NCI-H524 treated with DMSO at 0.1 percent for 48 hours (cell line): ENCODE measurements around the gene RAB20.

Source experiments
- DNase-seq: peaks from one replicate; lab custom pipeline; 2025; lab: John Stamatoyannopoulos, UW

The RAB20 gene

DNA sequence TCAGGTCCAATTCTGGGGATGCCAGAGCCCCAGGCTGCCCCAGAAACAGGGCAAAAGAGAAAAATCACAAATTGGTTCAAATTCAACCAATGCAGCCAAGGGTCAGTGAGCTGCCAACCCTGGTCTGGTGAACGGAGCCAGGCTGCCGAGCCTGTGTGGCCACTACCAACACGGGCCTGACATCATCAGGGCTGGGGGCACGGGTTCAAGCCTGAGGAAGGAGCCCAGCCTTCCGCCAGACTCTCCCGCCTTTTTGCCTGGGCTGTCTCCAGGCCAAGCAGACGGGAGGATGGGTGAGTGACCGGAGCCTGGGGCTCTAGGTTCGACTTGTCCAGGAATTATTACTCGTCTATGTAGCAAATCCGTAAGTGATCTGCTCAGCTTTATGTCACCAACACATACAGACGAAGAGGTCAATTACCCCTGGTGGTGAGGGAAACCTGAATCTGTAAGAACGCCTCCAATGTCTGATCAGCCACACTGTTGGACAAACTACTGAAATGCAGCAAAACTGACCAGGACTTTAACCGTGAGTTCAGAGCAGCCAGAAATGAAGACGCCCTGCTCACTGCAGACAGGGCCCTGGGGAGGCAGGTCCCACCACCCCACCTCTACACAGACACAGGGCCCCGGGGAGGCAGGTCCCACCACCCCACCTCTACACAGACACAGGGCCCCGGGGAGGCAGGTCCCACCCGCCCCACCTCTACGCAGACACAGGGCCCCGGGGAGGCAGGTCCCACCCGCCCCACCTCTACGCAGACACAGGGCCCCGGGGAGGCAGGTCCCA lies 31.8 kb downstream of the RAB20 start:
- no peak for DNase-seq

DNA sequence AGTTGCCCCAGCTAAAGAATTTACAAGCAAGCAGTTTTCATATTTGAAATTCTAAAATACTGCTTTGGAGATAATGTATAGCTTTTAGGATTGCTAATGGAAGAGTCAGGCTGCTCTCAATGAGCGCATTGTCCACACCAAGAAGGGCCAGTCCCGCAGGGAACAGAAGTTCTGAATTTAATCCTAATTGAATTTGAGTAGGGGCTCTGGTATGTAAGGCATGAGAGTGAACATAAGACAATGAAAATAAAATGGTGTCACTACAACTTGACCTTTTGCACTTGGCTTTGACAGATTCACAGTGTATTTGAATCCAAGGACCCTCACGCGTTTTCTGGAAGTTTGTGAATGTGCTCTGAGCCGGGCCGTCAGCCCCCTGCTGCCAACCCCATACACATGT lies 32.6 kb downstream of the RAB20 start:
- DNase-seq = no peak

DNA sequence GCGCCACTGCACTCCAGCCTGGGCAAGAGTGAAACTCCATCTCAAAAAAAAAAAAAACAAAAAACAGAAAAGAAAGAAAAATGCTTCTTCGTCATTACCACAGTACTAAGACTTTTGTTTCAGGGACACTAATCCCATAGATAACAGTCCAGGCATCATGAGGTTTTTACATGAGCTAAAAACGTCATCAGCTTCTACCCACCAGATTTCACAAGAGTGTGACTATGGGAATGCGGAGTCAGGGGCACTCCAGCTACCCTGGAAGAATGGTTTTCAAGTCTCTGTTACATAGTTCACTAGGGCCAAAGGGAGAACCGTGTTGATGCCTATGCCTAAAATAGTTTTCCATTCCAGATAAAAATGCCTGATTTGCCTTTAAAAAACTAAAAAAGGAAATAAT lies 33.2 kb downstream of the RAB20 start:
- no peak for DNase-seq

DNA sequence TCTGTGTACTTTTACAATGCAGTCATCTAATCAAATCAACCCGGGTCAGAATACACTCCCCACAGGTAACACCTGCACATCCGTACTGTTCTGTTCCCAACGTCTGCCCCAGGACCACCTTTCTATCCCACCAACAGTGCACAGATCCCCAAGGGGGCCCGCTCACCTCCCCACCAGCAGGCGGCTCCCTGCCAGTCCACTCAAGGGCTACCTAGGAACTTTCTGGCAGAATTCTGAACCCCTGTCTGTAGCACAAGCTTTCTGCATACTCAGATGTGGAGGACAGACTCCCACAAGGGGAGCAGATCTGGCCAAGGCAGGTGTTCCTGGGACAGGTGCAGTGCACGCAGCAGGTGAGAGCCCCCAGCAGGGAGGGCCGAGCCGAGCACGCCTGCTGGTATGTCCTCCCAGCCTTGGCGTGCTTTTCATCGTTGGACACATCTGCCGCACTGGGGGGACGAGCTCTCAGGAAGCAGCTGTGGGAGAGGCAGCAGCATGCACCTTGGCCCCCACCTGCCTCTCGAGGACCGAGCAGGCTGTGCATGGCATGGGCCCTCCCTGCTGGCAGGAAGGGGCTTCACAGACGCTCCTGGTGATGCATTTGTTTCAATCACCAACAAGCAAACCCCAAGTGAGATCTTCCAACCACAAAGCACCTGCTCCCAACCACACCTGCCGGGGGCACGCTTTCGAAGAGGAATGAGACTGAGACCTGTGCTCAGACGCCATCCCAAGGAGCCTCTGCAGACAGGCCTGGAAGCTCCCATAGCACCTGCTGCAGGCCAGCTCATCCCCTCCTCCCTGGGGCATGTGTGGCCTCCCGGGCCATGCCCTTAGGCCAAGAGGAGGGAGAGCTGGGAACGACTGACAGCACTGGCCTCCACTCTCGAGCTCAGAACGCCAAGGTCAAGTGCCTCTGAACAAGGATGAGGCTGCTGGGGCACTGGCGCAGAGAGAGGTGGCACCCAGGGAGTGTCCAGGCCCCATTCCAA lies 35.9 kb downstream of the RAB20 start:
- peak; percentile 20 for DNase-seq

DNA sequence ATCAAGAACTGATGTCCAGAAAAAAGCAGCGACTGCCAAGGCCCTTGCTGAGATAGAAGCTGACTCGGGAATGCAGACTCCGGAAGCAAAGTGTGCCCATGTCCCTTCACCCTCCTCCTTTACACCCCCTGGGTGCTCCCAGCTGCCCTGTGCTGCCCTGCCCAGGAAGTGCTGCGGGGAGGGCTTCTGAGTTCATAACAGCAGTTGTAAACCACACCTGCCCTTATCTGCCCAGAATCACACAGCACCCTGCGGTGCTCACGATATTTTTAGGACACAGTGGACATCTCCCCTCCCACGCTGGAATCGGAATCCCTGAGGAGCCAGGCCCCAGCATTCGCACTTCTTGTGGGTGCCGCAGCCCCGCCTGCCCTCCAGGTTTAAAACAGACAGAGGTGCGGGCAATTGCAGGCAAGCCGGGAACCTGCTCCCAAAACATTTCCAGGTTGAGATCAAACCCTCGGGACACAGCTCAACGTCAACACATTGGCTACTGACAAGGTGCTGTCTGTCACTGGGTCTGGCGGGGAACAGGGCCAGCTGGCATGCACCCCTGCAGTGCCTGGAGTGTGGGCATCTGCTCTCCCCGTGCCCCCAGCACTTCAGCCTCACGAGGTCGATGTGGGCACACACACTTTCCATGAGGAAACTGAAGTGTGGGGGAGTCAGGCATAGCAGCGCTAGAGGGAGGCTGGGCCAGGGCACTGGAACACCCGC lies 36.8 kb downstream of the RAB20 start:
- DNase-seq = no peak

DNA sequence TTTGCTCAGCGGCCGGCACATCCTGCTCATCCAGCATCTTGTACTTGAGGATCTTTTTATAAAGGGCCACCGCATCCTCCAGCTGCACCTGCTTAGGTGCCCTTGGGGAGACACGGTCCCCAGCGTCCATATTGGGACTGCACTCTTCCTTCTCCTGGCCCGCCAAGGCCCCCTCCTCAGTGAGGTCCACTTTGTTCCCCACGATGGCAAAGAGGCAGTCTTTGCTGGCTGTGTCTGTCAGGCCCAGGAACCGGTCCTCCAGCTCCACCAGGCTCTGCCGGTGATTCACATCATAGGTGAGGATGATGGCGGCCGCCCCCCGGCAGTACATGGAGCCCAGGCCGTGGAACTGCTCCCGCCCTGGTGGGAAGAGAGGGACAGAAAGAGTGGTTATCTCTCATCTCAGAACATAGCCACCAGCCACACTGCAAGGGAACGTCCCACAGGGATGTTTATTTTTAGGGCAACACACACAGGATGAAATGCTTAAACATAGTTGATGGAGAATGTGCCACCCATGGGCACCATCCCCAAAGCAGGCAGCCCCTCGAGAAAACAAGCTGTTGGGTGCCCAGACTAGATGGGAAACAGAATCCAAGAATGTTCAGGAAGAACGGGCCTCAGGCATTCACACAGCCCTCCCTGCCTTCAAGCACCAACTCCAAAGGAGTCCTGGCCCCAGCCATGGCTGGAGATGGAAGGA lies 37.5 kb downstream of the RAB20 start:
- no peak for DNase-seq

DNA sequence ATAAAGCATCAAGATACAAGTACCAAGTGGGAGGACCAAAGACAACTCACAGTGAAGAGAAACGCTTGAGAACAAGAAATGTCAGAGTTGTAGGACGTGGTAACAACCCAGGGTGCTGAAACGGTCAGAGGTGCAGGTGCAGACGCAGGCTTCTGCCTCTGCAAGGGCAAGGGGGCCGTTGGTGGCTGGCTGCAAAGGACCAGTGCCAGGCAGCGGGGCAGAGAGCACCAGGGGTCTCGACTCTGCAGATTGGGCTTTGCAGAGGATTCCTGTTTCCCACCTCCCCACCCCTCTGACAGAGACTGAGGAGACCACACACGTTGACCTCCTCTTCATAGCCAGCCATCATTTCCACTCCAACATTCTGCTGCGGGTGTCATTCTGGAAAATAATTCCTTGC lies 38.3 kb downstream of the RAB20 start:
- DNase-seq = no peak

DNA sequence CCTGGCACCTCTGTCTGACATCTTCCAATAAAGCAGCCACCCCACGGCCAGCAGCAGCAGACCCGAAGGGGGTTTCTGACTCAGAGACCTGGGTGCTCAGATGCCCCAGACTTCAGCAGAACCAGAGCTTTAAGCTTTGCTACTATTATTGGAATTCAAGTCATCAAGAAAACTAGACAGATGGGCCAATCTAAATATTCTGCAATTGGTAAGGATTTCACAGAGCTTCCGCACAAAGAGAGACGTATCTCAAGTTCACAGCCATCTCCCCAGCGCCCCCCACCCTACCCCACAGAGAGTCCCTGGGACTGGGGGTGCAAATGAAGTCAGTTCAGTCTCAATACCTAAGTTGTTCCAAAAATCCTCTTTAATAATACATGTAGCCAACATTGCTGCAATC lies 38.8 kb downstream of the RAB20 start:
- no peak for DNase-seq

DNA sequence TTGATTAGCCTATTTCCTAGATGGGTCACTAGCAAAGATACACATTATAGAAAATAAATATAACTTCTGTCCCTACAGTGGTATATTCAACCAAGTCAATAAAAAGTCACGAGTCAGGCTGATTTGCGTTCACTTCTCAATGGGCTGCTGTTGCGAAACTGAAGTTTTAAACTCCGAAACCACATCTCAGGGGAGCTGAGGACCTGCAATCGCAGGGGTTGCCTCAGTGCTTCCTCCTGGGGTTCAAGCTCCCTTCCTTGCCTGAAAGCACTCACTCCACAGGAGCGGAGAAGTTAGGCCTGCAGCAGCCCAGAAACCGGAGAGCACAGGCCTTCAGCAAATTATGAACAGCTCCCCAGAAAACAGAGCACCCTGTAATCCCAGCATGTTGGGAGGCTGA lies 39.6 kb downstream of the RAB20 start:
- no peak for DNase-seq

DNA sequence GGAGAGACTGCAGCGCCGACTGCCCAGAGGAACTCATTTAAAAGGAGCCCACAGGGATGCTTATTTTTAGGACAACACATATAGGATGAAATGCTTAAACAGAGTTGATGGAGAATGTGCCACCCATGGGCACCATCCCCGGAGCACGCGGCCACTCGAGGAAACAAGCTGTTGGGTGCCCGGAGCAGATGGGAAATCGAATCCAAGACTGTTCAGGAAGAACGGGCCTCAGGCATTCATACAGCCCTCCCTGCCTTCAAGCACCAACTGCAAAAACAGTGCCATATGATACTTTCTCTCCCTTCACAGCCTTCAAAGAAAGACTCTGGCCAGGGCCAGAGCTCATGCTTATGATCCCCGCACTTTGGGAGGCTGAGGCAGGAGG lies 40.2 kb downstream of the RAB20 start:
- peak; percentile 16 for DNase-seq

DNA sequence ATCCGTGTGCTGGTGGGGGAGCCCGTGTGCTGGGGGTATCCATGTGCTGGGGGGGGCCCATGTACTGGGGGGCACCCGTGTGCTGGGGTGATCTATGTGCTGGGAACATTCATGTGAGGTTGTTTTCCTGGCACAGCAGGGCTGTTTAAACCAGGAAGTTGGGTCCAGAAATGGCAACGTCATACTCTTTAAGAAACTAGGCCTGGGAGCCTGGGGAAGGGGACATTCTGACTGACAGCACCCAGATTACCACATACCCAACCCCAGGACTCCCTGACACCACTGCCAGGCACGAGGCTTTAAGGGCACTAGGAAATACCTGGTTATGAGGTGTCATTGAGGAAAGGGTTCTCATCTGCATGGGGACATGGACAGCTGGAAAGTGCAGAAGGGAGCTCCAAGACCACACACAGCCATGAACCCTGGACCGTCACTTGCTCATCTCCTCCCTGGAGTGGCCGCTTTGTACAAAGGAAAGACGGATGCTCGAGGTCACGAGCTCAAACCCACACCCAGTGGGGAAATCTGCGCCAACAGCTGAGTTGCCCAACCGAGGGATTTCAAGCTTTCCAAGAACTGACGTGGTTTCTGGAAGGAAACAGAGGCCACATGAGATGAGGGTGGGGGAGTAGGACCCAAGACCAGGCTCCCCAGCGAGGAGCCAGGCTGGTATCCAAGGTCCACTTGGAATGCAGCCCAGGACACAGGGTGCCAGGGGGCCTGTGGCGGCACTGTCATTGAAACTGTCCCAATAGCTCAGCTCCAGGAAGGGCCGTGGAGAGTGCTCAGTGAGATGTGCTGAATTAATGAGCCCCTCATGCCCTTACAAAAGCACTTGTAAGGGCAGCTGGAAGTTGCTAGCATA lies 40.9 kb downstream of the RAB20 start:
- DNase-seq = no peak

DNA sequence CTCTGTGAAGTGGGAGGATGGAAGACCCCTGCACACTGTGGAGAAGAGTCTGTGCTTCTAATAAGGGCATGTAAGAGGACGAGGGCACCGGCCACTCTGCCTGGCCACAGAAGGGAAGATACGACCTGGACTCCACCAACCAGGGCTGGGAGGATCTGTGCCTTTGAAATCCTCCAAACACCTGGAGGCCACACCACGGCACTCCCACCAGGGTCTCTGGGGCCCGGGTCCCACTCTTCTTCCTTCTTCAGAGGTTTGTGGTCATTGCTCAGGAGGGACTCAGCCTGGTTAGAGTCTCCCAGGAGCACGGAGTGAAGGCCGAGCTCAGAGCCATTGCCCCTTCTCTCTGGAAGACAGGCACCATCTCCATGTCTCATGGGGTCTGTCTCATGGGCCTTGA lies 42.0 kb downstream of the RAB20 start:
- no peak for DNase-seq

DNA sequence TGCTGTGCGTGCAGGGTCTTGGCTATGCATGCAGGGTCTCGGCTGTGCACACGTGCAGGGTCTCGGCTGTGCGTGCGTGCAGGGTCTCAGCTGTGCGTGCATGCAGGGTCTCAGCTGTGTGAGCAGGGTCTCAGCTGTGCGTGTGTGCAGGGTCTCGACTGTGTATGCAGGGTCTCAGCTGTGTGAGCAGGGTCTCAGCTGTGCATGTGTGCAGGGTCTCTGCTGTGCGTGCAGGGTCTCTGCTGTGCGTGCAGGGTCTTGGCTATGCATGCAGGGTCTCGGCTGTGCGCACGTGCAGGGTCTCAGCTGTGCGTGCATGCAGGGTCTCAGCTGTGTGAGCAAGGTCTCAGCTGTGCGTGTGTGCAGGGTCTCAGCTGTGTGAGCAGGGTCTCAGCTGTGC lies 42.5 kb downstream of the RAB20 start:
- DNase-seq = no peak

DNA sequence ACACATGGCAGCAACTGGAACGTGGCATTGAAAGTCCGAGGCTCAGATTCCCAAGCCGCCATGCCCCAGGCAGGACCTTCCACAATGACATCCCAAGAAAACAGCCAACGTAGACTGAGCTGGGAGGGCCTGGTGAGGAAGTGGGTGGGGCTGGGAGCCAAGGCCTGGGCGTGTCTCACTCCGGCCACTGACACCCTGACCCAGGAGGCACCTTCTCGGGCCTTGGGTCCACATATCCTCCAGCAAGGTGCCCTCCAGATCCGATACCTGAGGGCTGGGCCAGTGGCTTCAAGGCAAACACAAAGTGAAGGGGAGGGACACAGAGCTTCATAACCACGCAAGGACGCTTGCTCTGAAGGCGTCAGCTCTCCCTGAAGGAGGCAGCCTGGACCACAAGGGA lies 43.0 kb downstream of the RAB20 start:
- no peak for DNase-seq

DNA sequence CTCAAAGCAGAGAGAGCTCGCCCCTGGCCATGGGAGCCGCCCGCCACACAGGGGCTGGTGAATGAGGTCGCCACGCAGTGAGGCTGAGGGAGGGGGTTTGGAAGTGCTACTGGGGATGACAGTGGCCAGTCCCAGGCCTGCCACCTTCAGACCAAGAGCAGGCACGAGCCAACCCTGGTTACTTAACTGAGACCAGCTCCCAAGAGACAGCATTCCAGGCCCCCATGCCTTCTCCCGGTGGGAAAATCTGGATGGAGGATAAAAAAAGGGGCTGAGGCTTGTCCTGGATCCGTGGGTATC lies 43.3 kb downstream of the RAB20 start:
- no peak for DNase-seq

DNA sequence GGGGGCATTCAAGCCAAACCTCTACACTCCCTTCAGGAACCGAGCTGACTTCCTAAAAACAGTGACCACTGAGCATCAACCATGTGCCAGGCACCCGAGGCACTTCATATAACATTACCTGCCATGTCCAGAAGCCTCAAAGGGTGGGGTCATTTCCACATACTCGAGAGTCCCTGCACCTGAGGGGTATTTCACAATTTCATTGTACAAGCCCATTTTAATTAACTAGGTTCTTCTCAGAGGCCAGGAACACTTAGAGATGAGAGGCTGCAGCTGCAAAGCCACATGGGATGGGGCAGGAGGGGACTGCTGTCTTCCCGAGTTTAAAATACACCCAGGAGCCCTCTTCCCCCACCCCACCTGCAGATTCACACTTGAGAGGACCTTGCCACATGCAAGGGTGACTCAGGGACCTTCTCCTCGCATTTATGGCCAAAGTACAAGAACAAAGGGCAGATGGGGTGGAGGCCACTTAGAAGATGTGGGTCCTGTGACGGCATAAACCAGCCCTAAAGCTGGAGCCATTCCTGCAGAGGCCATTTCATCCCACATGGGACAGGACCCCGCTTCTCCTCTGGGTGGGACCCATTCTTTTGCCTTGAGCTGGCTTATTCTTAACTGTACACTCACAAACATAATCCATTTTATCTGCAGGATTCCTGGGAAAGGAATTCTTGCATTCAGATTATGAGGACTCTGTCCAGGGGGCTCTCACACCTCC lies 43.9 kb downstream of the RAB20 start:
- DNase-seq = no peak

DNA sequence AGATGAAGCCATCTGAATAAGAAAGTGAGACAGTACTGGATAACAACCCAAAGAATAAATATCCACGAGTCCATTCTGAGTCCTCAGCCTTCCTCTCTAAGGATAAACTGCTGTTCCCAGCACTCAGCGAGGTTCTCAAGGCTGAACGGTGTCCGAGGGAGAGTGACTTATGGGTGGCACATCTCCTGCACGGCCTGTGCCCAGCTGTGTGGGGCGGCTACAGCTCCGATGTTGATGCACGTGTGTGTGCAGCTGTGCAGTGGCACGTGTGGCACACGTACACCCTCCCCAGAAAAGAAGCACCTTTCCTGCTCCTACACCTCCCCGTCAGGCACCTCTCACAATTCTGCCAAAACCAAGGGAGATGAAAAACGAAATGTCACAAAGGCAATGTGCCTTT lies 45.0 kb downstream of the RAB20 start:
- DNase-seq = no peak

DNA sequence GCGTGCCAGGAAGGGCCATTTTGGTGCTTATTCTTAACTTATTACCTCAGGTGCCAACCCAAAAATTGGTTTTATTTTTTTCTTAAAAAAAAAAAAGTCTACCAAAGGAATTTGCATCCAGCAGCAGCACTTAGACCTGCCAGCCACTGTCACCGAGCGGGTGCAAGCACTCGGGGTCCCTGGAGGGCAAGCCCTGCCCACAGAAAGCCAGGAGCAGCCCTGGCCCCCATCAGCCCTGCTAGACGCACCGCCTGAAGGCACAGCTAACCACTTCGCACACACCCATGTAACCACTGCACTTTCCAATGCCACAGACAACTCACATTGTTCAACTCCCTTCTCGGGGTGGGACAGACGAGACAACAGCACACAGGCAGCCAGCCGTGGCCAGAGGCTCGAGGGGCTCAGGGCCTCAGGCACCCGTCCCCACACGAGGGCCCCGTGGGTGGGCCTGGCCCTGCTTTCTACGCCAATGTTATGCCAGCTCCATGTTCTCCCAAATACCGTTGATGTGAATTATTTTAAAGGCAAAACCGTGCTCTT lies 49.3 kb downstream of the RAB20 start:
- no peak for DNase-seq

DNA sequence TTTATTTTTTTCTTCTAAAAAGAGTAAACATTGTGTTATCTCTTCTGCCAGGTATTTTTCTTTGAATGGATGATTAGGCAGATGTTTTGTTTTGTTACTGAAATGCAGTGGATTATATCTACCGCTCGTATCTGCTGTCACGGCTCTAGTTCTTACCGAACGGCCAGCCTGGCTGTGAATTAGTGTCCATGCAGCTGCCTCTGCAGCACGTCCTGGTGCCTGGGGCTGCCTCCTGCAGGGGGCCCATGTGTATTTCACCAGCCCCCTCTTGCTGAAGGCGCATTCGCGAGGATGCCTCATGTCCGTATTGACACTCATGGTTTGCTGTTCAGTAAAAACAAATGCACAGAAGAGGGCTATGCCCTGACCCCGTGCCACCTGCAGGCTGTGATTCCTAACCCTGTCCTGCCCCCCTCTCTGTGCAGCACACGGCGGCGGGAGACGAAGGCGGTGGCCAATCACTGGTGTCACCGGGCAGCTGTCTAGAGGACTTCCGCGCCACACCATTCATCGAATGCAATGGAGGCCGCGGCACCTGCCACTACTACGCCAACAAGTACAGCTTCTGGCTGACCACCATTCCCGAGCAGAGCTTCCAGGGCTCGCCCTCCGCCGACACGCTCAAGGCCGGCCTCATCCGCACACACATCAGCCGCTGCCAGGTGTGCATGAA lies 49.9 kb downstream of the RAB20 start:
- DNase-seq = no peak
